HCT116 (cell line): Measurements from ENCODE around the gene PHLPP2. TPM values are rescaled to one million over a fixed set of nuclear protein-coding genes. Genes with fewer than 3 reads are reported as not detected.
A peak's percentile ranks its signal among the peaks of the same experiment; 100 is the strongest.

Source experiments
- ATAC-seq: fragments of 200-7000 bp; cut with Tn5 transposase; 2 replicates; pipeline ENCODE4 v1.9.1; 2020; ENCODE audit warnings: mild to moderate bottlenecking, moderate library complexity
- BruUV-seq: library from RNA; stranded (reverse); fragments of 400-500 nt; replicated peaks from 2 replicates; lab custom pipeline; 2021; lab: Mats Ljungman, UMichigan
- CTCF ChIA-PET: fragments of 300-600 bp; sonication (Branson Sonifier 250); formaldehyde crosslinking; loops from one replicate; lab custom pipeline; 2021; ENCODE audit warnings: antibody characterized with exemption; lab: Charles Lee
- POLR2A ChIA-PET: fragments of 300-600, 350-600 bp; sonication (Branson Sonifier 250); formaldehyde crosslinking; loops from one replicate; lab custom pipeline; 2021; ENCODE audit warnings: antibody characterized with exemption; lab: Charles Lee
- RAD21 ChIA-PET, 2 experiments: fragments of 300-600 bp; sonication (Branson Sonifier 250); formaldehyde crosslinking; loops; one replicate each; lab custom pipeline; 2023; ENCODE audit warnings: low total read pairs in 2 of 2; ENCODE audit not compliant: uncharacterized antibody in 2 of 2, unreplicated experiment in 2 of 2, low non-redundant PET in 1 of 2; lab: Charles Lee
- DNase-seq: peaks from one replicate; pipeline ENCODE4 v3.0.0-alpha.2; 2010; ENCODE audit warnings: low read depth, low spot score
- H2AFZ ChIP-seq: fragments of 200-600 bp; shearing (Covaris generic), sonication (generic); 2 replicates; pipeline ENCODE4 v1.6.1; 2017; ENCODE audit warnings: low read depth, mixed run types, mixed read lengths, antibody characterized with exemption, low read length; ENCODE audit not compliant: poor library complexity, severe bottlenecking
- H3K27ac ChIP-seq: 2 replicates; pipeline ENCODE4 v1.5.1; 2012; ENCODE audit warnings: low read depth, low read length
- H3K27me3 ChIP-seq: fragments of 200-600 bp; sonication (generic); 2 replicates; pipeline ENCODE4 v1.6.1; 2016; ENCODE audit warnings: mixed run types, low read length, mixed read lengths; ENCODE audit not compliant: insufficient read depth
- H3K36me3 ChIP-seq, 2 experiments: fragments of 200-500 bp in 1 of 2; fragments of 200-600 bp in 1 of 2; sonication (Bioruptor generic) in 1 of 2; sonication (generic) in 1 of 2; 2 replicates each; pipeline versions ENCODE4 v1.5.1 to v1.6.1; 2014 to 2016; ENCODE audit warnings: low read length in 2 of 2, inconsistent platforms in 1 of 2, mixed read lengths in 1 of 2, mixed run types in 1 of 2; ENCODE audit not compliant: insufficient read depth in 2 of 2, control insufficient read depth in 1 of 2
- H3K4me1 ChIP-seq, 2 experiments: fragments of 200-600 bp in 1 of 2; sonication (generic) in 1 of 2; 2 replicates each; pipeline versions ENCODE4 v1.5.1 to v1.6.1; 2012 to 2017; ENCODE audit warnings: low read length in 2 of 2, inconsistent platforms in 1 of 2, mild to moderate bottlenecking in 1 of 2, mixed read lengths in 1 of 2, mixed run types in 1 of 2, moderate library complexity in 1 of 2; ENCODE audit not compliant: insufficient read depth in 2 of 2, control insufficient read depth in 1 of 2
- H3K4me2 ChIP-seq: fragments of 200-600 bp; sonication (generic); 2 replicates; pipeline ENCODE4 v1.6.1; 2017; ENCODE audit warnings: mixed run types, low read length, mixed read lengths
- H3K4me3 ChIP-seq, 2 experiments: fragments of 200-600 bp in 1 of 2; sonication (generic) in 1 of 2; replicated peaks in 1 of 2; 2 replicates each; pipeline ENCODE4 v1.5.1; 2011 to 2016; ENCODE audit warnings: low read length in 2 of 2, control low read depth in 1 of 2, low read depth in 1 of 2, mild to moderate bottlenecking in 1 of 2, mixed read lengths in 1 of 2, mixed run types in 1 of 2
- H3K79me2 ChIP-seq: fragments of 200-600 bp; sonication (generic); 2 replicates; pipeline ENCODE4 v1.6.1; 2017; ENCODE audit warnings: mild to moderate bottlenecking, mixed run types, low read length, moderate library complexity, mixed read lengths; ENCODE audit not compliant: insufficient read depth
- H3K9ac ChIP-seq: fragments of 200-600 bp; sonication (generic); 2 replicates; pipeline ENCODE4 v1.6.1; 2016; ENCODE audit warnings: low read length, mixed read lengths
- H3K9me2 ChIP-seq: fragments of 200-600 bp; sonication (generic), shearing (Covaris generic); 2 replicates; pipeline ENCODE4 v1.6.1; 2017; ENCODE audit warnings: mixed run types, mild to moderate bottlenecking, moderate library complexity; ENCODE audit not compliant: insufficient read depth
- H3K9me3 ChIP-seq, 2 experiments: fragments of 200-500 bp in 1 of 2; fragments of 200-600 bp in 1 of 2; sonication (Bioruptor generic) in 1 of 2; sonication (generic) in 1 of 2; 2 replicates each; pipeline ENCODE4 v1.6.1; 2014 to 2017; ENCODE audit warnings: low read length in 2 of 2, mixed read lengths in 2 of 2, inconsistent platforms in 1 of 2, low read depth in 1 of 2, mild to moderate bottlenecking in 1 of 2, mixed run types in 1 of 2, moderate library complexity in 1 of 2; ENCODE audit not compliant: control insufficient read depth in 1 of 2, insufficient read depth in 1 of 2
- H4K20me1 ChIP-seq: fragments of 200-600 bp; sonication (generic), shearing (Covaris generic); 2 replicates; pipeline ENCODE4 v1.6.1; 2017; ENCODE audit warnings: mixed run types, mild to moderate bottlenecking, moderate library complexity; ENCODE audit not compliant: insufficient read depth
- ATF3 ChIP-seq: IDR thresholded peaks from 2 replicates; pipeline ENCODE4 v1.6.1; 2012
- CEBPB ChIP-seq: IDR thresholded peaks from 2 replicates; pipeline ENCODE4 v1.6.1; 2012; ENCODE audit warnings: low read depth
- EGR1 ChIP-seq: IDR thresholded peaks from 2 replicates; pipeline ENCODE4 v1.6.1; 2012; ENCODE audit warnings: low read depth
- EZH2 ChIP-seq: fragments of 200-600 bp; sonication (generic); IDR thresholded peaks from 2 replicates; pipeline ENCODE4 v1.6.1; 2017; ENCODE audit warnings: antibody characterized with exemption, mixed run types
- FOSL1 ChIP-seq: IDR thresholded peaks from 2 replicates; pipeline ENCODE4 v1.6.1; 2012; ENCODE audit warnings: low read depth
- POLR2A ChIP-seq: IDR thresholded peaks from 2 replicates; pipeline ENCODE4 v1.7.0; 2011; ENCODE audit warnings: borderline replicate concordance; ENCODE audit not compliant: insufficient read depth, insufficient read length; ENCODE audit errors: extremely low read depth
- REST ChIP-seq: IDR thresholded peaks from 2 replicates; pipeline ENCODE4 v1.6.1; 2012; ENCODE audit warnings: low read depth
- ZFX ChIP-seq: fragments of 450-650 bp; IDR thresholded peaks from 2 replicates; pipeline ENCODE4 v1.6.1; 2017
- ZNF274 ChIP-seq: fragments of 200-500 bp; sonication (Bioruptor generic); IDR thresholded peaks from 2 replicates; pipeline ENCODE4 v1.6.1; 2014; ENCODE audit warnings: mild to moderate bottlenecking, low read depth, low read length, inconsistent platforms
- intact Hi-C: fragments of 100-400 bp; cut with micrococcal nuclease; formaldehyde crosslinking; loops from 2 replicates; pipeline ENCODE4 v1.10.0; 2022
- total RNA-seq: library from RNA; stranded (reverse); gene quantifications from one replicate; pipeline ENCODE4 v1.2.1, GENCODE V29; 2021; ENCODE audit not compliant: unreplicated experiment

Gene PHLPP2
- total RNA-seq, 1 experiment from 2014 or later, result 9.0 TPM

DNA sequence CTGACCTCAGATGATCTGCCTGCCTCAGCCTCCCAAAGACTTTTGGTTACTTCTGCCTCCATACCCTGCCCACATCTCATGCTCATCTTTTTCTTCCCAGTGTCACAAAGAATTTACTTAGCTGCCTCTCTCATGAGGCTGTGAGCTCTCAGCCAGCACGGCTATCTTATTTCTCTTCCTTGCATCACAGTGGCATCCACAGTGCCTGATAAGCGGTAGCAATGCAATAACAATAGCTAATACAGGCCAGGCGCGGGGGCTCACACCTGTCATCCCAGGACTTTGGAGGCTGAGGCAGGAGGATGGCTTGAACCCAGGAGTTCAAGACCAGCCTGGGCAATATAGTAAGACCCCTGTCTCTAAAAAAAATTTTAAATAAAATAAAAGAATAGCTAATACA, 114.1 kb downstream of the PHLPP2 start:
- DNase-seq, result no peak
- no peaks in the 10 kb centered on the region for H3K36me3 ChIP-seq
- TF ChIP-seq ZNF274, result no peak
- TF ChIP-seq ZFX, result no peak
- no peak for TF ChIP-seq POLR2A
- no peak for TF ChIP-seq ATF3
- no peak for TF ChIP-seq EGR1
- no peak for TF ChIP-seq CEBPB
- no peak for TF ChIP-seq FOSL1
- TF ChIP-seq REST, result no peak
- TF ChIP-seq EZH2, result no peak
- TF ChIP-seq, all 23 proteins: peak for 0
- Histone ChIP-seq H3K4me2 (peak overlapping the region; percentile 76), H3K9ac (no peak overlapping the region), H3K79me2 (no peaks in the 10 kb centered on the region), H3K4me1 (peaks cover 0 to 31% of the 10 kb centered on the region in 2 experiments; a peak in 2 of 4 replicates), H3K27me3 (no peaks in the 10 kb centered on the region), H3K4me3 (no peak overlapping the region), H2AFZ (peak overlapping the region; percentile 90), H3K9me3 (no peaks in the 10 kb centered on the region), H3K27ac (no peak overlapping the region), H4K20me1 (no peaks in the 10 kb centered on the region), H3K9me2 (no peaks in the 10 kb centered on the region)
- ChIA-PET RAD21 (interaction anchor here (0.5 to 1.3 kb wide), 2 partner anchors 9 to 45 kb away, joined by 4 to 8 read pairs; no protein-coding TSS in a partner anchor), CTCF (interaction anchor here (0.6 to 5.2 kb wide), 26 partner anchors 10 to 384 kb away, joined by 3 to 105 read pairs (median 6); partner anchors contain the start of gene MARVELD3), POLR2A (interaction anchor here (1.3 to 2.2 kb wide), 4 partner anchors 15 to 184 kb away, joined by 3 to 13 read pairs (median 7); partner anchors contain the start of genes MARVELD3 and ZNF23)
- intact Hi-C loops, result loop anchor here (2.0 to 5.0 kb wide), 2 partner anchors 108 to 198 kb away; no protein-coding TSS in a partner anchor
- ATAC-seq, result no peak
- no TSS peak for BruUV-seq
